ENCODE measurements around the gene MYO5A. TPM values are rescaled to one million over a fixed set of nuclear protein-coding genes. Genes with fewer than 3 reads are reported as not detected.
"Not testable (repeated sequence)": the region's sequence is repeated elsewhere in the genome, so short reads cannot be mapped to it uniquely, and the experiment has no call there.

MYO5A gene
- total and polyA plus RNA-seq, 4 donors = 47.8 to 119 (median 88.4) TPM

- WGBS (ENCODE audit: insufficient coverage) = 98% methylated on average over 16 of the region's 31 CpGs
- not testable (repeated sequence) for H3K4me1 ChIP-seq (ENCODE audit: control insufficient read depth, insufficient read depth, low read length); H3K36me3 ChIP-seq (ENCODE audit: control insufficient read depth, insufficient read depth, low read length); H3K4me3 ChIP-seq (ENCODE audit: low read depth, low read length); H3K27me3 ChIP-seq (ENCODE audit: control insufficient read depth, insufficient read depth, low read length); DNase-seq (ENCODE audit: low read depth in 4 of 6, low spot score in 6 of 6); H3K27ac ChIP-seq (ENCODE audit: low read depth, low read length); H3K9me3 ChIP-seq (ENCODE audit: control insufficient read depth, insufficient read depth, low read length)
These were observed 69.0 kb downstream of the MYO5A start for GRCh38 chr15:52459701-52460100.

GRCh38 chr15:52459265-52459664 is 69.4 kb downstream of the MYO5A start:
- not testable (repeated sequence) for H3K27ac ChIP-seq (ENCODE audit: low read depth, low read length); H3K4me3 ChIP-seq (ENCODE audit: low read depth, low read length); H3K4me1 ChIP-seq (ENCODE audit: control insufficient read depth, insufficient read depth, low read length); H3K27me3 ChIP-seq (ENCODE audit: control insufficient read depth, insufficient read depth, low read length); DNase-seq (ENCODE audit: low read depth in 4 of 6, low spot score in 6 of 6); H3K9me3 ChIP-seq (ENCODE audit: control insufficient read depth, insufficient read depth, low read length); H3K36me3 ChIP-seq (ENCODE audit: control insufficient read depth, insufficient read depth, low read length)
- 95% methylated on average over 7 of the region's 9 CpGs for WGBS (ENCODE audit: insufficient coverage)

- H3K4me1 ChIP-seq (ENCODE audit: control insufficient read depth, insufficient read depth, low read length) = no peaks in the 10 kb centered on the region
- H3K36me3 ChIP-seq (ENCODE audit: control insufficient read depth, insufficient read depth, low read length) = peaks cover 3% of the 10 kb centered on the region
- no peak overlapping the region for H3K4me3 ChIP-seq (ENCODE audit: low read depth, low read length)
- no peak overlapping the region for H3K27ac ChIP-seq (ENCODE audit: low read depth, low read length)
- peak in 2 of 6 donors; percentile 18 to 57 for DNase-seq (ENCODE audit: low read depth in 4 of 6, low spot score in 6 of 6)
- WGBS (ENCODE audit: insufficient coverage) = 52% methylated on average over 2 of the region's 6 CpGs
- no peaks in the 10 kb centered on the region for H3K9me3 ChIP-seq (ENCODE audit: control insufficient read depth, insufficient read depth, low read length)
- no peaks in the 10 kb centered on the region for H3K27me3 ChIP-seq (ENCODE audit: control insufficient read depth, insufficient read depth, low read length)
These were observed 80.4 kb downstream of the MYO5A start for GRCh38 chr15:52448011-52448890.

- H3K27ac ChIP-seq (ENCODE audit: low read depth, low read length) = no peak overlapping the region
- peaks cover 3% of the 10 kb centered on the region for H3K36me3 ChIP-seq (ENCODE audit: control insufficient read depth, insufficient read depth, low read length)
- no peaks in the 10 kb centered on the region for H3K9me3 ChIP-seq (ENCODE audit: control insufficient read depth, insufficient read depth, low read length)
- H3K27me3 ChIP-seq (ENCODE audit: control insufficient read depth, insufficient read depth, low read length) = no peaks in the 10 kb centered on the region
- WGBS (ENCODE audit: insufficient coverage) = 100% methylated on average over 1 of the region's 3 CpGs
- H3K4me1 ChIP-seq (ENCODE audit: control insufficient read depth, insufficient read depth, low read length) = no peaks in the 10 kb centered on the region
- no peak for DNase-seq (ENCODE audit: low read depth in 4 of 6, low spot score in 6 of 6)
- H3K4me3 ChIP-seq (ENCODE audit: low read depth, low read length) = no peak overlapping the region
These were observed 82.7 kb downstream of the MYO5A start for GRCh38 chr15:52445954-52446353.

GRCh38 chr15:52445553-52445952 is 83.1 kb downstream of the MYO5A start:
- no peak for DNase-seq (ENCODE audit: low read depth in 4 of 6, low spot score in 6 of 6)
- H3K36me3 ChIP-seq (ENCODE audit: control insufficient read depth, insufficient read depth, low read length) = peaks cover 3% of the 10 kb centered on the region
- no peaks in the 10 kb centered on the region for H3K27me3 ChIP-seq (ENCODE audit: control insufficient read depth, insufficient read depth, low read length)
- no peak overlapping the region for H3K27ac ChIP-seq (ENCODE audit: low read depth, low read length)
- no peaks in the 10 kb centered on the region for H3K4me1 ChIP-seq (ENCODE audit: control insufficient read depth, insufficient read depth, low read length)
- no peaks in the 10 kb centered on the region for H3K9me3 ChIP-seq (ENCODE audit: control insufficient read depth, insufficient read depth, low read length)
- H3K4me3 ChIP-seq (ENCODE audit: low read depth, low read length) = no peak overlapping the region
- WGBS (ENCODE audit: insufficient coverage) = 97% methylated on average over 7 of the region's 7 CpGs

GRCh38 chr15:52443205-52443604 is 85.5 kb downstream of the MYO5A start:
- not testable (repeated sequence) for H3K36me3 ChIP-seq (ENCODE audit: control insufficient read depth, insufficient read depth, low read length); DNase-seq (ENCODE audit: low read depth in 4 of 6, low spot score in 6 of 6); H3K27me3 ChIP-seq (ENCODE audit: control insufficient read depth, insufficient read depth, low read length); H3K4me1 ChIP-seq (ENCODE audit: control insufficient read depth, insufficient read depth, low read length); H3K4me3 ChIP-seq (ENCODE audit: low read depth, low read length); H3K27ac ChIP-seq (ENCODE audit: low read depth, low read length); H3K9me3 ChIP-seq (ENCODE audit: control insufficient read depth, insufficient read depth, low read length)
- 100% methylated on average over 1 of the region's 6 CpGs for WGBS (ENCODE audit: insufficient coverage)

GRCh38 chr15:52441841-52442240 is 86.8 kb downstream of the MYO5A start:
- no peaks in the 10 kb centered on the region for H3K9me3 ChIP-seq (ENCODE audit: control insufficient read depth, insufficient read depth, low read length)
- no peak overlapping the region for H3K4me3 ChIP-seq (ENCODE audit: low read depth, low read length)
- H3K27me3 ChIP-seq (ENCODE audit: control insufficient read depth, insufficient read depth, low read length) = no peaks in the 10 kb centered on the region
- no peak overlapping the region for H3K27ac ChIP-seq (ENCODE audit: low read depth, low read length)
- no peaks in the 10 kb centered on the region for H3K4me1 ChIP-seq (ENCODE audit: control insufficient read depth, insufficient read depth, low read length)
- peaks cover 3% of the 10 kb centered on the region for H3K36me3 ChIP-seq (ENCODE audit: control insufficient read depth, insufficient read depth, low read length)
- no peak for DNase-seq (ENCODE audit: low read depth in 4 of 6, low spot score in 6 of 6)
- no CpG with 5 or more reads among the region's 2 CpGs for WGBS (ENCODE audit: insufficient coverage)

- Histone ChIP-seq H3K4me1 (ENCODE audit: control insufficient read depth, insufficient read depth, low read length) (no peaks in the 10 kb centered on the region), H3K36me3 (ENCODE audit: control insufficient read depth, insufficient read depth, low read length) (peaks cover under 1% of the 10 kb centered on the region), H3K27me3 (ENCODE audit: control insufficient read depth, insufficient read depth, low read length) (no peaks in the 10 kb centered on the region), H3K9me3 (ENCODE audit: control insufficient read depth, insufficient read depth, low read length) (no peaks in the 10 kb centered on the region), H3K4me3 (ENCODE audit: low read depth, low read length) (no peak overlapping the region), H3K27ac (ENCODE audit: low read depth, low read length) (no peak overlapping the region)
- peak in 1 of 6 donors; percentile 8 for DNase-seq (ENCODE audit: low read depth in 4 of 6, low spot score in 6 of 6)
- WGBS (ENCODE audit: insufficient coverage) = no CpG with 5 or more reads among the region's 2 CpGs
These were observed 87.7 kb downstream of the MYO5A start for GRCh38 chr15:52440946-52441345.

GRCh38 chr15:52440414-52440813 is 88.3 kb downstream of the MYO5A start:
- H3K27me3 ChIP-seq (ENCODE audit: control insufficient read depth, insufficient read depth, low read length) = no peaks in the 10 kb centered on the region
- DNase-seq (ENCODE audit: low read depth in 4 of 6, low spot score in 6 of 6) = no peak
- H3K4me3 ChIP-seq (ENCODE audit: low read depth, low read length) = no peak overlapping the region
- H3K27ac ChIP-seq (ENCODE audit: low read depth, low read length) = no peak overlapping the region
- H3K4me1 ChIP-seq (ENCODE audit: control insufficient read depth, insufficient read depth, low read length) = no peaks in the 10 kb centered on the region
- 95% methylated on average over 4 of the region's 4 CpGs for WGBS (ENCODE audit: insufficient coverage)
- no peaks in the 10 kb centered on the region for H3K9me3 ChIP-seq (ENCODE audit: control insufficient read depth, insufficient read depth, low read length)
- no peaks in the 10 kb centered on the region for H3K36me3 ChIP-seq (ENCODE audit: control insufficient read depth, insufficient read depth, low read length)

GRCh38 chr15:52439470-52439869 is 89.2 kb downstream of the MYO5A start:
- Histone ChIP-seq H3K36me3 (ENCODE audit: control insufficient read depth, insufficient read depth, low read length) (no peaks in the 10 kb centered on the region), H3K4me1 (ENCODE audit: control insufficient read depth, insufficient read depth, low read length) (no peaks in the 10 kb centered on the region), H3K9me3 (ENCODE audit: control insufficient read depth, insufficient read depth, low read length) (no peaks in the 10 kb centered on the region), H3K27ac (ENCODE audit: low read depth, low read length) (no peak overlapping the region), H3K27me3 (ENCODE audit: control insufficient read depth, insufficient read depth, low read length) (no peaks in the 10 kb centered on the region), H3K4me3 (ENCODE audit: low read depth, low read length) (no peak overlapping the region)
- DNase-seq (ENCODE audit: low read depth in 4 of 6, low spot score in 6 of 6) = no peak
